ENCODE results near the gene LRRC2.

The LRRC2 gene

DNA sequence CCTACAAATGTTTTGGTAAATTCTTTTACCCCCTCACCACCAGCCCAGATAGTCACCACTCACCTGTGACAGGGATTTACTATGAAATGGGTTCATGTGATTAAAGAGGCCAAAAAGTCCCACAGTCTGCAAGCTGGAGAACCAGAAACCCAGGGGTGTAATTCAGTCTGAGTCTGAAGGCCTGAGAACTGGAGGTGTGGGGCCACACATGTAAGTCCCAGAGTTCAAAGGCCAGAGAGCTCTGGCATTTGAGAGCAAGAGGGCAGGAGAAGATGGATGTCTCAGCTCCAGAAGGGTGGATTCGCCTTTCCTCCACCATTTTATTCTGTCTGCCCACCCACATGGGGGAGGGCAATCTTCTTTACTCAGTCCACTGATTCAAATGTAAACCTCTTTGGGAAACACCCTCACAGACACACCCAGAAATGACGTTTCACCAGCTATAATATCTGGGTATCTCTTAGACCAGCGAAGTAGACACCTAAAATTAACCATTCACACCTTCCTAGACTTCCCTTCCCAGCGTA is 56.4 kb downstream of the LRRC2 start:
- no peak overlapping the region for H3K4me2 ChIP-seq (ENCODE audit: insufficient read depth, low read length)
- H3K4me3 ChIP-seq (ENCODE audit: low read depth in 1 of 2, low read length in 2 of 2) = no peak overlapping the region
- ATAC-seq (ENCODE audit: insufficient read depth, low read depth) (no peak), DNase-seq (no peak)
- no peak overlapping the region for H2AFZ ChIP-seq (ENCODE audit: low read depth, low read length)
- no peak overlapping the region for H3K27ac ChIP-seq (ENCODE audit: low read length)
- TF ChIP-seq EZH2 (IDR thresholded peaks at IDR 0.05; ENCODE audit: borderline replicate concordance, low read depth, low read length, severe bottlenecking) = no peak
- TF ChIP-seq, protein P1, sequence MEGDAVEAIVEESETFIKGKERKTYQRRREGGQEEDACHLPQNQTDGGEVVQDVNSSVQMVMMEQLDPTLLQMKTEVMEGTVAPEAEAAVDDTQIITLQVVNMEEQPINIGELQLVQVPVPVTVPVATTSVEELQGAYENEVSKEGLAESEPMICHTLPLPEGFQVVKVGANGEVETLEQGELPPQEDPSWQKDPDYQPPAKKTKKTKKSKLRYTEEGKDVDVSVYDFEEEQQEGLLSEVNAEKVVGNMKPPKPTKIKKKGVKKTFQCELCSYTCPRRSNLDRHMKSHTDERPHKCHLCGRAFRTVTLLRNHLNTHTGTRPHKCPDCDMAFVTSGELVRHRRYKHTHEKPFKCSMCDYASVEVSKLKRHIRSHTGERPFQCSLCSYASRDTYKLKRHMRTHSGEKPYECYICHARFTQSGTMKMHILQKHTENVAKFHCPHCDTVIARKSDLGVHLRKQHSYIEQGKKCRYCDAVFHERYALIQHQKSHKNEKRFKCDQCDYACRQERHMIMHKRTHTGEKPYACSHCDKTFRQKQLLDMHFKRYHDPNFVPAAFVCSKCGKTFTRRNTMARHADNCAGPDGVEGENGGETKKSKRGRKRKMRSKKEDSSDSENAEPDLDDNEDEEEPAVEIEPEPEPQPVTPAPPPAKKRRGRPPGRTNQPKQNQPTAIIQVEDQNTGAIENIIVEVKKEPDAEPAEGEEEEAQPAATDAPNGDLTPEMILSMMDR (IDR thresholded peaks at IDR 0.05; ENCODE audit: borderline replicate concordance, extremely low read depth, low read length, poor library complexity, severe bottlenecking) = no peak
- no peak overlapping the region for H3K9ac ChIP-seq (ENCODE audit: low read depth, low read length)
- no peaks in the 10 kb centered on the region for H4K20me1 ChIP-seq (ENCODE audit: insufficient read depth, low read length)
- H3K79me2 ChIP-seq (ENCODE audit: insufficient read depth, low read length) = no peaks in the 10 kb centered on the region
- no peaks in the 10 kb centered on the region for H3K27me3 ChIP-seq (ENCODE audit: insufficient read depth, low read length, poor library complexity)
- H3K36me3 ChIP-seq (ENCODE audit: insufficient read depth, low read length) = no peaks in the 10 kb centered on the region
- H3K4me1 ChIP-seq (ENCODE audit: insufficient read depth, low read length) = no peaks in the 10 kb centered on the region
- no peaks in the 10 kb centered on the region for H3K9me3 ChIP-seq (ENCODE audit: insufficient read depth, low read length, severe bottlenecking)

DNA sequence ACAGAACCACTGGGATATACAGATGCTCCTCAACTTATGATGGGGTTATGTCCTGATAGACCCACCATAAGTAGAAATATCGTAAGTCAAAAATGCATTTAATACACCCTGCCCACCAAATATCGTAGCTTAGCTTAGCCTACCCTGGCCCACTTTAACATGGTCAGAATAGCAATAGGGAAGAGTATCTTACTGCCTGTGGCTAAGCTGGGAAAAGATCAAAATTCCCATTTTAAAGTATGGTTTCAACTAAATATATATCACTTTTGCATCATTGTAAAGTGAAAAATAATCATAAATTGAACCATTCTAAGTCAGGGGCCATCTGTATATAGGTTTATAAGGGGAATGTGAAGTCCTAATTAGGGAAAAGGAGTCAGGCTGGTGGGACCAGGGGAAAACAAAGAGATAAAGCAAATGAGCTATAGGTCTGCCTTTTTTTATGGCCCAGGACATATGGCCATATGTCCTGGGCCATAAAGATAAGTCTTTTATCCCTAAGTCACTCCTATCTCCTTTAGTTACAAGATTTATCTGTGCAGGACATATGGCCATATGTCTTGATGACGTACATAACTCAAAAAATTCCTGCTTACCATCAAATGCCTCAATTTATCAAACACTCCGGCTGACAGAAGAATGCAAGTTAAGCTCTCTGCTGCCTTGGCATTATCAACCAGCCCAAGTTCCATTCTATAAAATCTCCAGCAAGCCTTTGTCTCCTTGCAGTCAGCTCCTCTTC is 57.1 kb downstream of the LRRC2 start:
- Histone ChIP-seq H2AFZ (ENCODE audit: low read depth, low read length) (no peak overlapping the region), H3K9me3 (ENCODE audit: insufficient read depth, low read length, severe bottlenecking) (no peaks in the 10 kb centered on the region), H3K36me3 (ENCODE audit: insufficient read depth, low read length) (no peaks in the 10 kb centered on the region), H3K79me2 (ENCODE audit: insufficient read depth, low read length) (no peaks in the 10 kb centered on the region), H3K4me1 (ENCODE audit: insufficient read depth, low read length) (no peaks in the 10 kb centered on the region), H3K4me3 (ENCODE audit: low read depth in 1 of 2, low read length in 2 of 2) (no peak overlapping the region), H4K20me1 (ENCODE audit: insufficient read depth, low read length) (no peaks in the 10 kb centered on the region), H3K27ac (ENCODE audit: low read length) (no peak overlapping the region), H3K9ac (ENCODE audit: low read depth, low read length) (no peak overlapping the region), H3K27me3 (ENCODE audit: insufficient read depth, low read length, poor library complexity) (no peaks in the 10 kb centered on the region), H3K4me2 (ENCODE audit: insufficient read depth, low read length) (no peak overlapping the region)
- no peak for ATAC-seq (ENCODE audit: insufficient read depth, low read depth)
- TF ChIP-seq EZH2 (IDR thresholded peaks at IDR 0.05; ENCODE audit: borderline replicate concordance, low read depth, low read length, severe bottlenecking) = no peak
- TF ChIP-seq, protein P1 (IDR thresholded peaks at IDR 0.05; ENCODE audit: borderline replicate concordance, extremely low read depth, low read length, poor library complexity, severe bottlenecking) = no peak
- DNase-seq = no peak

DNA sequence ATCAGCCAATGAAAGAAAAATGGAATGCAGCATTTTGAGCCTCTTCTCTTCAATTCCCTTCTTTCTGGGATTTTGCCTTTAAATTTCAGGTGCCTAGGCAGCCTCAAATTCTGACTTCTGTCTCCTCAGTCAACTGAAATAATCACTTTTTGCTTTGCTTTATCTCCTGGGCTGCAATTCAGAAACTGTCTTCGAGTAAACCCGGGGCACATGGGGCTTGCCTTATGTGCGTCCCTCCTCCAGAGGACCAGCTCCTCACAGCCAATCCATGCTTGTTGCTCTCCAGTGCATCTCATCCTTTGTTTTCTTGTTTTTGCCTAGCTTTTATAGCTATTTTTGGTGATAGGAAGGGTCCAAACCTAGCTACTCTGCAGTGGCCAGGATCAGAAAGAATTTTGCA is 59.6 kb downstream of the LRRC2 start:
- Histone ChIP-seq H3K4me1 (ENCODE audit: insufficient read depth, low read length) (peaks cover 10% of the 10 kb centered on the region), H3K36me3 (ENCODE audit: insufficient read depth, low read length) (no peaks in the 10 kb centered on the region), H3K27ac (ENCODE audit: low read length) (no peak overlapping the region), H4K20me1 (ENCODE audit: insufficient read depth, low read length) (no peaks in the 10 kb centered on the region), H3K27me3 (ENCODE audit: insufficient read depth, low read length, poor library complexity) (no peaks in the 10 kb centered on the region), H3K9me3 (ENCODE audit: insufficient read depth, low read length, severe bottlenecking) (no peaks in the 10 kb centered on the region), H3K4me3 (ENCODE audit: low read depth in 1 of 2, low read length in 2 of 2) (no peak overlapping the region), H3K9ac (ENCODE audit: low read depth, low read length) (no peak overlapping the region), H3K4me2 (ENCODE audit: insufficient read depth, low read length) (no peak overlapping the region), H3K79me2 (ENCODE audit: insufficient read depth, low read length) (no peaks in the 10 kb centered on the region), H2AFZ (ENCODE audit: low read depth, low read length) (no peak overlapping the region)
- DNase-seq (no peak), ATAC-seq (ENCODE audit: insufficient read depth, low read depth) (no peak)
- TF ChIP-seq, protein P1 (IDR thresholded peaks at IDR 0.05; ENCODE audit: borderline replicate concordance, extremely low read depth, low read length, poor library complexity, severe bottlenecking) = no peak
- no peak for TF ChIP-seq EZH2 (IDR thresholded peaks at IDR 0.05; ENCODE audit: borderline replicate concordance, low read depth, low read length, severe bottlenecking)

Data from DND-41 (cell line).